ENCODE data around the gene DCST2.

DNA sequence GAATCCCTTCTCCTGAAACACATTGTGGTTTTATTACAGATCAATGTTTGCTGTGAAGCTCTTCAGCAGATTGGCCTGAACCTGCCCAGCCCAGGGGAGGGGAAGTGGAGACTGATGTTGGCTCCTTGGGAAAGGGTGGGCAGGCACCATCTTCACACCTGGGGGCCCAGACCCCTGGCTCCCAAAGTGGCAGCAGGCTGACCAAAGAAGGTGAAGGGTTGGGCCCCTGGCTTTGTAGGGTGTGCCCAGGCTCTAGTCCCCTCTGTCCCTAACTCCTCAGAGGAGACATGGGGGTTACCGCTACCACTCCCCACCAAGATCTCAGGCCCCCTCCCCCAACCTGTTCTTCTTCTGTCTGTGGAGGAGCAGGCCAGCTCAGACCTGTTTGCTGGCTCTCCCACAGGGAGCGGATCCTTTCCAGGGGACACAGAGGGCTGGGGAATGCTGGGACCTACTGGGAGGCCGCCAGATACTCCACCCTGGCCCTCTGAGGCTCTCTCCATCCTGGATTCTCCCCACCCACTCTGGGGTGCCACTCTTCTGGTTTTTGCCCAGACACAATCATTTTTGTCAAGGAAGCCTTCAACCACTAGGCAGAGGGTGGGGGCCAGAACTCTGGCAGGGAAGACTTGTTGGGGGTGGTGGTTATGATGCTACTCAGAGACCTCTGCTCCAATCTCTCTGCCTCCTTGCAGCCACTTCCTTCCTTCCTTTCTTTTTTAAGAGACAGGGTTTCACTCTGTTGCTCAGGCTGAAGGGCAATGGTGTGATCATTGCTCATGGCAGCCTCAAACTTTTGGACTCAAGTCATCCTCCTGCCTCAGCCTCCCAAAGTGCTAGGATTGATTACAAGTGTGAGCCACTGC is 40.0 kb upstream of the DCST2 start:
- TF ChIP-seq, protein P1, sequence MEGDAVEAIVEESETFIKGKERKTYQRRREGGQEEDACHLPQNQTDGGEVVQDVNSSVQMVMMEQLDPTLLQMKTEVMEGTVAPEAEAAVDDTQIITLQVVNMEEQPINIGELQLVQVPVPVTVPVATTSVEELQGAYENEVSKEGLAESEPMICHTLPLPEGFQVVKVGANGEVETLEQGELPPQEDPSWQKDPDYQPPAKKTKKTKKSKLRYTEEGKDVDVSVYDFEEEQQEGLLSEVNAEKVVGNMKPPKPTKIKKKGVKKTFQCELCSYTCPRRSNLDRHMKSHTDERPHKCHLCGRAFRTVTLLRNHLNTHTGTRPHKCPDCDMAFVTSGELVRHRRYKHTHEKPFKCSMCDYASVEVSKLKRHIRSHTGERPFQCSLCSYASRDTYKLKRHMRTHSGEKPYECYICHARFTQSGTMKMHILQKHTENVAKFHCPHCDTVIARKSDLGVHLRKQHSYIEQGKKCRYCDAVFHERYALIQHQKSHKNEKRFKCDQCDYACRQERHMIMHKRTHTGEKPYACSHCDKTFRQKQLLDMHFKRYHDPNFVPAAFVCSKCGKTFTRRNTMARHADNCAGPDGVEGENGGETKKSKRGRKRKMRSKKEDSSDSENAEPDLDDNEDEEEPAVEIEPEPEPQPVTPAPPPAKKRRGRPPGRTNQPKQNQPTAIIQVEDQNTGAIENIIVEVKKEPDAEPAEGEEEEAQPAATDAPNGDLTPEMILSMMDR (conservative IDR thresholded peaks at IDR 0.05; ENCODE audit: low read depth, low read length), result no peak
- TF ChIP-seq EZH2 (IDR thresholded peaks at IDR 0.05; ENCODE audit: borderline replicate concordance, low read depth, low read length, poor library complexity, severe bottlenecking), result no peak
